ENCODE results near the gene TDRD7.

DNA sequence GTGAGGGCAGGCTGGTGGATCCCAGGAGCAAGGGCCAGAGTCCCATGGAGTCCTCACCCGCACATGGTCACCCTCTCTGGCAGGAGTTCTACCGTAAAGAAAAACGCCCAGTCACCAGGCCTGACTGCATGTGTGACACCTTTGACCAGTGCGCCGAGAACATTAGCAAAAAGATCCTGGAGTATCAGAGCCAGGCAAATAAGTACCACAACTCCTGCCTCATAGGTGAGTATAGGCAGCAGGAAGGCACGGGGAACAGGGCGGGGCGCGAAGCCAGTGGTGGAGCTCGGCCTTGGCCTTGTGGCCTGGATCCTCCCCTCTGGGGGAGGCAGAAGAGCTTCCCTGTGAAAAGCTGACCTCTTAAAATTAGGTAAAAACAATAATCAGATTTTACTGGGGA is 45.4 kb upstream of the TDRD7 start:
- TF ChIP-seq, protein P1, sequence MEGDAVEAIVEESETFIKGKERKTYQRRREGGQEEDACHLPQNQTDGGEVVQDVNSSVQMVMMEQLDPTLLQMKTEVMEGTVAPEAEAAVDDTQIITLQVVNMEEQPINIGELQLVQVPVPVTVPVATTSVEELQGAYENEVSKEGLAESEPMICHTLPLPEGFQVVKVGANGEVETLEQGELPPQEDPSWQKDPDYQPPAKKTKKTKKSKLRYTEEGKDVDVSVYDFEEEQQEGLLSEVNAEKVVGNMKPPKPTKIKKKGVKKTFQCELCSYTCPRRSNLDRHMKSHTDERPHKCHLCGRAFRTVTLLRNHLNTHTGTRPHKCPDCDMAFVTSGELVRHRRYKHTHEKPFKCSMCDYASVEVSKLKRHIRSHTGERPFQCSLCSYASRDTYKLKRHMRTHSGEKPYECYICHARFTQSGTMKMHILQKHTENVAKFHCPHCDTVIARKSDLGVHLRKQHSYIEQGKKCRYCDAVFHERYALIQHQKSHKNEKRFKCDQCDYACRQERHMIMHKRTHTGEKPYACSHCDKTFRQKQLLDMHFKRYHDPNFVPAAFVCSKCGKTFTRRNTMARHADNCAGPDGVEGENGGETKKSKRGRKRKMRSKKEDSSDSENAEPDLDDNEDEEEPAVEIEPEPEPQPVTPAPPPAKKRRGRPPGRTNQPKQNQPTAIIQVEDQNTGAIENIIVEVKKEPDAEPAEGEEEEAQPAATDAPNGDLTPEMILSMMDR (IDR thresholded peaks at IDR 0.05; ENCODE audit: low read length) = no peak
- no peak for TF ChIP-seq EZH2 (IDR thresholded peaks at IDR 0.05; ENCODE audit: borderline replicate concordance, low read length)

All from OCI-LY1 (cell line).